Measurements from ENCODE around the gene FOXO6. TPM values are rescaled to one million over a fixed set of nuclear protein-coding genes. Genes with fewer than 3 reads are reported as not detected.

FOXO6 gene
- total and polyA plus RNA-seq, 10 of the 15 experiments (the other 5 are each of a cell fraction or from before 2014, with no cell fraction given), result 0.37 TPM; not detected in 9

- Histone ChIP-seq H3K4me1 (ENCODE audit: control insufficient read depth, insufficient read depth, low read length) (no peaks in the 10 kb centered on the region), H3K9me3 (replicated peaks; ENCODE audit: control insufficient read depth, insufficient read depth, low read length) (no peaks in the 10 kb centered on the region), H3K27ac (ENCODE audit: control insufficient read depth, insufficient read depth) (no peak overlapping the region), H3K79me2 (ENCODE audit: control insufficient read depth, insufficient read depth, low read length) (no peaks in the 10 kb centered on the region), H3K9ac (ENCODE audit: control insufficient read depth, insufficient read depth, low read length) (no peak overlapping the region), H3K4me3 (no peak overlapping the region), H3K27me3 (replicated peaks in 1 of 2; ENCODE audit: control insufficient read depth in 2 of 2, insufficient read depth in 2 of 2, low read length in 1 of 2) (no peaks in the 10 kb centered on the region; a peak in 1 of 4 replicates), H3K4me2 (ENCODE audit: control insufficient read depth, insufficient read depth) (no peak overlapping the region), H3K36me3 (ENCODE audit: control insufficient read depth in 2 of 2, insufficient read depth in 2 of 2, low read length in 1 of 2) (no peaks in the 10 kb centered on the region), H2AFZ (ENCODE audit: control insufficient read depth, low read depth, low read length) (no peak overlapping the region), H4K20me1 (ENCODE audit: control insufficient read depth, insufficient read depth) (no peaks in the 10 kb centered on the region)
- in situ Hi-C loops (cut with MboI) (no loop called here), intact Hi-C loops (cut with micrococcal nuclease; ENCODE audit: unreplicated experiment) (no loop called here)
- no peak for TF ChIP-seq PKNOX1 (IDR thresholded peaks at IDR 0.05)
- no peak for TF ChIP-seq ELK1 (IDR thresholded peaks at IDR 0.05; ENCODE audit: low read depth, low read length)
- no peak for TF ChIP-seq TAF1 (IDR thresholded peaks at IDR 0.05; ENCODE audit: borderline replicate concordance, low read depth, low read length)
- no peak for TF ChIP-seq POU2F2 (IDR thresholded peaks at IDR 0.05; ENCODE audit: borderline replicate concordance, low read depth, low read length)
- TF ChIP-seq CBFB (IDR thresholded peaks at IDR 0.05; ENCODE audit: low read depth), result no peak
- BruUV-seq (replicated peaks), result no TSS peak
- ChIA-PET POLR2A (no interaction called here), RAD21 (ENCODE audit: unreplicated experiment) (no interaction called here), SMC1A (ENCODE audit: uncharacterized antibody, unreplicated experiment) (interaction anchor here (0.6 kb wide), 1 partner anchor 8 kb away, joined by 3 read pairs; no protein-coding TSS in a partner anchor), CTCF (no interaction called here)
- FAIRE-seq (no peak), DNase-seq (ENCODE audit: low read depth, low spot score) (no peak), ATAC-seq (no peak)
- WGBS (ENCODE audit: insufficient coverage, insufficient replicate concordance, low lambda C conversion rate, missing lambda C conversion rate), result 52% methylated on average over 13 of the region's 13 CpGs
Observed at GRCh38 chr1:41426201-41426890, 65.1 kb downstream of the FOXO6 start.
